BE2C (cell line): ENCODE results near the gene TGM2.

ENCODE experiments used
- DNase-seq: peaks from one replicate; pipeline ENCODE4 v3.0.0-alpha.2; 2020
- H3K27me3 ChIP-seq: fragments of 250-450 bp; sonication (Bioruptor Pico); 2 replicates; pipeline ENCODE4 v1.5.1; 2020; ENCODE audit warnings: mild to moderate bottlenecking
- H3K36me3 ChIP-seq: fragments of 250-450 bp; sonication (Bioruptor Pico); 2 replicates; pipeline ENCODE4 v1.5.1; 2020; ENCODE audit warnings: mild to moderate bottlenecking
- H3K4me1 ChIP-seq: fragments of 250-450 bp; sonication (Bioruptor Pico); 2 replicates; pipeline ENCODE4 v1.5.1; 2020
- H3K4me3 ChIP-seq: 2 replicates; pipeline ENCODE4 v1.5.1; 2011; ENCODE audit warnings: low read depth, low read length
- H3K9me3 ChIP-seq: fragments of 250-450 bp; sonication (Bioruptor Pico); 2 replicates; pipeline ENCODE4 v1.5.1; 2020
- TF ChIP-seq, protein P1 (sequence below): IDR thresholded peaks from 2 replicates; pipeline ENCODE4 v1.5.1; 2012; ENCODE audit warnings: mild to moderate bottlenecking, low read depth, low read length

The TGM2 gene

DNA sequence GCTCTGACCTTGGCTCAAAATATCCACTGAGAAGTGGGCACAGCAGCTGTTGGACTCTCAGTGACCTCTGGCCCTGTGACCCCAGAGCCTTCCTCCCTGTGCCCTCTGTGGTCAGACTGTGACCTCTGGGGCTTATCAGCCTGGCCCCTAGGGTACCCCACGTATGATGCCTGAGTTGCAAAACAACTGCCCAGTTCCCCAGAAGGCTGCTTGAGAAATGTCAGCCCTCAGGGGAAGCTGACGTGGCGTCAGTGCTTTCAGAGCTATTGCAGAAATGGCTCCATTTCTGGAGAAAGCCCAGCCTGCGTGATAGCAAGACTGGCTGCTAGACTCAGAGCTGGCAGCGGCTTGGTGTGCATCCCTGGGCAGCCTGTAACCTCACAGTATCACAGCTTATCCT, 31.5 kb upstream of the TGM2 start:
- no peak for DNase-seq
- H3K36me3 ChIP-seq: no peaks in the 10 kb centered on the region
- no peaks in the 10 kb centered on the region for H3K4me1 ChIP-seq
- TF ChIP-seq, protein P1, sequence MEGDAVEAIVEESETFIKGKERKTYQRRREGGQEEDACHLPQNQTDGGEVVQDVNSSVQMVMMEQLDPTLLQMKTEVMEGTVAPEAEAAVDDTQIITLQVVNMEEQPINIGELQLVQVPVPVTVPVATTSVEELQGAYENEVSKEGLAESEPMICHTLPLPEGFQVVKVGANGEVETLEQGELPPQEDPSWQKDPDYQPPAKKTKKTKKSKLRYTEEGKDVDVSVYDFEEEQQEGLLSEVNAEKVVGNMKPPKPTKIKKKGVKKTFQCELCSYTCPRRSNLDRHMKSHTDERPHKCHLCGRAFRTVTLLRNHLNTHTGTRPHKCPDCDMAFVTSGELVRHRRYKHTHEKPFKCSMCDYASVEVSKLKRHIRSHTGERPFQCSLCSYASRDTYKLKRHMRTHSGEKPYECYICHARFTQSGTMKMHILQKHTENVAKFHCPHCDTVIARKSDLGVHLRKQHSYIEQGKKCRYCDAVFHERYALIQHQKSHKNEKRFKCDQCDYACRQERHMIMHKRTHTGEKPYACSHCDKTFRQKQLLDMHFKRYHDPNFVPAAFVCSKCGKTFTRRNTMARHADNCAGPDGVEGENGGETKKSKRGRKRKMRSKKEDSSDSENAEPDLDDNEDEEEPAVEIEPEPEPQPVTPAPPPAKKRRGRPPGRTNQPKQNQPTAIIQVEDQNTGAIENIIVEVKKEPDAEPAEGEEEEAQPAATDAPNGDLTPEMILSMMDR: no peak
- no peaks in the 10 kb centered on the region for H3K27me3 ChIP-seq
- no peaks in the 10 kb centered on the region for H3K9me3 ChIP-seq
- H3K4me3 ChIP-seq: no peak overlapping the region

DNA sequence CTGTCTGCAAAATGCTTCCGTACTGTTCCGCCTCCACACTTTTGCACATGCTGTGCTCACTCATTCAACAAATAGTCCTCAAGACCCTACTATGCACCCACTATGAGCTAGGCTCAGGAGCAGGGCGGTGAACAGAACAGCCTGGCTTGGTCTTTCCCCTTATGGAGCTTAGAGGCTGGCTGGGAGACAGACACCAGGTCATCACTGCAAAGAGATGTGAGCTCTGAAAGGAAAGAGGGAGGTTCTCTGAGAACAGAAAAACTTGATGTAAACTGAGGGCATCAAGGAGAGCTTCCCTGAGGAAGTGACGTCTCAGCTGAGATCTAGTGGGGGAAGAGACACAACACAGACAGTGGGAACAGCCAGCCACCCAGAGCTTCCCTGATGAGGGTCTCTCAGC, 31.0 kb upstream of the TGM2 start:
- TF ChIP-seq, protein P1: no peak
- Histone ChIP-seq H3K36me3 (no peaks in the 10 kb centered on the region), H3K4me1 (no peaks in the 10 kb centered on the region), H3K27me3 (no peaks in the 10 kb centered on the region), H3K4me3 (no peak overlapping the region), H3K9me3 (no peaks in the 10 kb centered on the region)
- DNase-seq: no peak

DNA sequence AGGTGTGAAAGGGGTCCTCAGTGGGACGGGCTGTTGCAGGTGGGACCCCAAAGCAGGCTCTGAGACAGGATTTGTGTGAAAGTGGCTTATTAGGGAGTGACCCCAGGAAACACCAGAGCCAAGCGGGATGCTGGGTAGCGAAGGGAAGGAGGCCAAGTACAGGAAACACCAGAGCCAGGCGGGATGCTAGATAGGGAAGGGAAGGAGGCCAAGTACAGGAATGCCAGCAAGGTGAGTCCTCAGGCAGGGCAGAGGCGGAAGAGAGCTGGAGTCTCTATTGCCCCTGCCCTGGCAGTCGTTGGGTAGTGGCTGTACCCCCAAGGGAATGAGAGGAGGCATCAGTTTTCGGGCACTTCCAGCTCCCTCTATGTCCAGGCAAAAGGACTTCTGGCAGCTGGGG, 30.5 kb upstream of the TGM2 start:
- Histone ChIP-seq H3K27me3 (no peaks in the 10 kb centered on the region), H3K36me3 (no peaks in the 10 kb centered on the region), H3K4me1 (no peaks in the 10 kb centered on the region), H3K4me3 (no peak overlapping the region), H3K9me3 (no peaks in the 10 kb centered on the region)
- DNase-seq: no peak
- TF ChIP-seq, protein P1: no peak

DNA sequence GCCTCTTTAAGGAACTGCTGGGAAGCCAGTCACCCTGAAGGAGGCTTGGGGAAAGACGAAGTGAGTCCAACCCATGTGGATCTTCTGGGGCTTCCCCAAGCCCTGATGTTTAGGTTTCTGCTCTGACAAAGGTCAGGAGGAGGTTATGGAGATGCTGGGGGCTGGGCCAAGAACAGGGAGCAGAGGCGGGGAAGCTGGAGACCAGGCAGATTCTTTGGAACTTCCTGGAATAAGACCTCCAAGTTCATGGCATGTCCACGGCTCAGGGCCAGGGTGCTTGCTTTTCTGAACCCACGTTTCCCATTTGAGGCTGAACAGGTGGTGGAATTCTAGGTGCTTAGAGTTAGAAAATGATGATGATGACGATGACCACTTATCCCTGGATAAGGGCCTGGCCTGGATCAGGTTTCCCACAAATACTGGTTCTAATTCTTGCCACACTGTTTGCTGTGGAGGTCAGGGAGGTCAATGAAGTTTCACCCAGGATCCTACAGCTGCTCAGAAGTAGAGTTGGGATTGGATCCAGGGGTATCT, 30.0 kb upstream of the TGM2 start:
- H3K4me1 ChIP-seq: no peaks in the 10 kb centered on the region
- no peak overlapping the region for H3K4me3 ChIP-seq
- H3K27me3 ChIP-seq: no peaks in the 10 kb centered on the region
- DNase-seq: no peak
- no peaks in the 10 kb centered on the region for H3K9me3 ChIP-seq
- TF ChIP-seq, protein P1: no peak
- H3K36me3 ChIP-seq: no peaks in the 10 kb centered on the region

DNA sequence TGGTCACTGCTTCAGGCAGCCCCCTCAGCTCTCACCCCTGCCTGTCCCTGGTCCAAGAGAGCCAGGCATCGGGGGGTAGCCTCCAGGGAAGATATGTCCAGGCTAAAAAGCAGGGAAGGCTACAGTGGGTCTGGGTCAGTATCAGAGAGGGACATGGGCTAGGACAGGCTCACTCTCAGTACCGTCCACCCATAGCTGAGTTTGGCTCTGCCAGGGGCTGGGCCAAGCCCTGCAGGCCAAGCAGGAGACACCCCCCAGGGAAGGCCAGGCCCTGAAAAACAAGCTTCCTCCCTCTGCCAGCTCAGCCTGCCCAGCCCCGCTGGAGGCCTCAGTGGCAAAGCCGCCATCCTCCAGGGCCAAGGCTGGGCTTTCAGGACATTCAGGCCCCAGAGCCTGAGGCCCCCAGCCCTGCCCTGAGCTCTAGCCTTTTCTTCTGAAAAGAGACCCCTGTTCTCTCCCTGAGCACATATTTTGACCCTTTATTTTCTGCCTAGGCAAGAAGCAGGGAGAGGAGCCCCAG, 28.6 kb upstream of the TGM2 start:
- no peaks in the 10 kb centered on the region for H3K9me3 ChIP-seq
- H3K27me3 ChIP-seq: no peaks in the 10 kb centered on the region
- H3K4me1 ChIP-seq: no peaks in the 10 kb centered on the region
- no peaks in the 10 kb centered on the region for H3K36me3 ChIP-seq
- no peak for DNase-seq
- no peak overlapping the region for H3K4me3 ChIP-seq
- TF ChIP-seq, protein P1: no peak

DNA sequence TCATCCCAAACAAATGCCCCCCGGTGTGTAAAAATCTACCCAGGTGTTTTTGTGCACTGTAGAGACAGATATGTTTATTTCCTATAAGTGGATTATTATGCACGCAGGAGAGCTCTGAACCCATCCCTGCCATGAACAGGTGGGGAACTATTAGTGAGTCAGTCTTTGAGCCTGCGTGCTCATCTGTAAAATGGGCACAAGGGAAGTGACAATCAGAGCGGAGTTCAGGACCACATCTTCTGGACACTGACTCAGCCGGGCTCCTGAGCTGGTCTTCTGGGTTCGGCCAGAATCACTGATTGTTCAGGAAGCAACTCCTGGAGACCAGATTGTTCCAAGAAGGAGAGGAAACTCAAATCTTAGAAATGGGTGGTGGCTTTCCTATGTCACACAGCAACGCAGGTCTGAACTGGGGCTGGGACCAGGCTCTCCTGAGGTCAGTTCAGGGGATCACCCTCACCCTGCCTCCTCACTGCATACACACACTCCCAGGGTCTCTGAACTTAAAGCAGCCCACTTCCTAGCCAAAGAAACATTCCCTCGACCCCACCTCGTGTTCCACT, 27.3 kb upstream of the TGM2 start:
- Histone ChIP-seq H3K36me3 (no peaks in the 10 kb centered on the region), H3K9me3 (no peaks in the 10 kb centered on the region), H3K4me3 (no peak overlapping the region), H3K27me3 (no peaks in the 10 kb centered on the region), H3K4me1 (no peaks in the 10 kb centered on the region)
- TF ChIP-seq, protein P1: no peak
- DNase-seq: no peak
